GM21381 (cell line): ENCODE data around the gene YIPF5.
A peak's percentile ranks its signal among the peaks of the same experiment; 100 is the strongest.

Source experiments
- ATAC-seq: cut with Tn5 transposase; IDR thresholded peaks from one replicate; pipeline ENCODE4 v1.9.1; 2021; ENCODE audit warnings: mild to moderate bottlenecking, moderate library complexity; ENCODE audit not compliant: unreplicated experiment

The YIPF5 gene

GRCh38 chr5:144183254-144183889 lies 12.9 kb upstream of the YIPF5 start:
- no peak for ATAC-seq

- ATAC-seq, result no peak
Observed at GRCh38 chr5:144179226-144179625, 8.8 kb upstream of the YIPF5 start.

DNA sequence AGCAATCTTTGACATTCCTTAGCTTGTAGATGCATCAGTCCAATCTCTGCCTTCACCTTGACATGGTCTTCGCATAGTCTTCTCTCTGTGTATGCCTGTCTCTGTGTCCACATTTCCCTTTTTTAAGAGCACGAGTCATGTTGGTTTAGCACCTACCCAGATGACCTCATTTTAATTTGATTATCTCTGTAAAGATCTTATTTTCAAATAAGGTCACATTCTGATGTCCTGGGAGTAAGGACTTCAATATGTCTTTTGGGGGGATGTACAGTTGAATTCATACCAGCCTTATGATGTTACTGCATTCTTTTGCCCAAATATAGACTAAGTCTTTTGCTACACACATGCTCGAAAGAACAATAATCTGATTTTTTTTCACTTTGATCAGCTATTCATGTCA lies 7.1 kb upstream of the YIPF5 start:
- no peak for ATAC-seq

DNA sequence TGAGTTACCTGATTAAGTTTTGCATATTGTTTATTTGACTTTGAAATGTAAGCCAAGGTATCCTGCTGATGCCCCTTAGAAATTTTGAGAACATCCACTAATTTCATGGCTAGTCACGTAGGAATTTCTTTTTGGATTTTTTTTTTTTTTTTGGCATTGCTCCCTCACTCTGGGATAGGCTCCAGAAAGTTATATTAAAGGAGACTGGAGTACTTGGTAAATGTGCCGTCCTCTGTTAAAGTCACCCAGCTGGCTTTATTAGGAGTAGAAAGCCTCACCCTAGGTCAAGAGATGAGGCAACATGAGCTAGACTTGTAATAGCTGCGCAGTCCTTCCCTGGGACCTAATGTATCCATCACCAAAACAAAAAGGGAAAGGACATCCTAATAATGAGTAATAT lies 3.3 kb upstream of the YIPF5 start:
- ATAC-seq, result no peak

- ATAC-seq, result no peak
Observed at GRCh38 chr5:144169904-144170275, 569 bp downstream of the YIPF5 start.

DNA sequence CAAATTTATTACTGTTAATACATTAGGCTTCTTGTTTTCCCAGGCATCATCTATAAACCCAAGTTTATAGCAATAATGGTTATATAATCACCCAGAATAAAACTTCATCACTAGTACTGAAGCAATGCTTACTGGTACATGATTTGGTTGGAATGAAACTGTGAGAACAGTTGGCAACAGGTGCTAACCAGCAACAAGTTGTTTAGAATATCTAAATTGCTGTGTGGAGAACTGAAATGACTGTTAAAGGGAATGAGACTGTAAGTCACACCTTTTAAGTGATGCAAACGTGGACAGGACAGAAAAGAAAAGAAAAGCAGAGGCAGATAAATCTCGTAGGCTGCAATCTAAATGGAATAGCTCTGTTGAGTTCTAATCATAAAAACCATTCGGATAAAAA lies 2.5 kb downstream of the YIPF5 start:
- ATAC-seq, result no peak

DNA sequence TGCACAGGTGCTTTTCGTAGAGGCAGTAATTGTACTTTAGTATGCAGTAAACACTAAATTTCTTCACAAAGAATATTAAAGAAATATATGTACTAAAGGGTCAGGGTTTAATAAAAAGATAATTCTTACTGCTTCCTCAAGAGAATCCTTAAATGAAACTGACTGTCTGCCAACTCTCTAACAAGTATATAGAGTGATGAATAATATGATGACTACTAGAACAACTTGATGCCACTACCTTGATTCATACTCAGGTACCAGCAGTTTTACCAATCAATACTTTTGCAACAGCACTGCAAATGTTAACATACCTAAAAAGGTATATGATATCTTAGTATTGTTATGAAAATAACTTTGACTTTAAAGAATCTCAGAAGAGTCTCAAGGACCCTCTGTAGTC lies 3.8 kb downstream of the YIPF5 start:
- no peak for ATAC-seq

DNA sequence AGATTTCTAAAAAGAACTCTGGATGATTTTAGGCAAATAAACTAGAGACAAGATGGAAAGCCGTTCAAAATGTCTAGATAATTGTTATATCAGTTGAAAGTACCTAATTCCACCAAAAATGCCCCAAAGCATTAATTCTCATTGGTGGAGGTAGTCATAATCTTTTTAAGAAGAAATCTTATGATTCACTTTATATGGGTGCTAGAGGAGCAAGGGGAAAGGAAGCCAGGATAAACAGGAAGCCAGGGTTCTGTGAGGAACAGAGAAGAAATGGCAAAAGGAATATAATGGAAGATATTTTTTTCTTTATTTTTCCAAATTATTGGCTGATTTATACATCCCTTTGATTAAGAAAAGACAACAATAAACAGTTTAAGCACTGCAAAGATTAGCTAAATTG lies 7.8 kb downstream of the YIPF5 start:
- no peak for ATAC-seq

- ATAC-seq, result no peak
Observed at GRCh38 chr5:144156767-144157171, 13.7 kb downstream of the YIPF5 start.

DNA sequence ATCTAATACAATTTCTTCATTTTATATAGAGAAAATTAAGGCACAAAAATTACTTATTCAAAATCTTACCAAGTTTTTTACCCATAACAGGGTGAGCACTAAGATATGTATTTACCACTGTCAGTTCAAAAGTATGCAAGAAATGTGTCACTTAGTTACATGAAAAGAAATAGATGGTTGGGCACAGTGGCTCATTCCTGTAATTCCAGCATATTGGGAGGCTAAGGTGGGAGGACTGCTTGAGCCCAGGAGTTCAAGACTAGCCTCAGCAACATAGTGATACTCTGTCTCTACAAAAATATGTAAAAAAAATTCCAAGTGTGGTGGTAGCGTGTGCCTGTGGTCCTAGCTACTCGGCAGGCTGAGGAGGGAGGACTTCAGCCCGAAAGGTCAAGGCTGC lies 19.4 kb downstream of the YIPF5 start:
- no peak for ATAC-seq

DNA sequence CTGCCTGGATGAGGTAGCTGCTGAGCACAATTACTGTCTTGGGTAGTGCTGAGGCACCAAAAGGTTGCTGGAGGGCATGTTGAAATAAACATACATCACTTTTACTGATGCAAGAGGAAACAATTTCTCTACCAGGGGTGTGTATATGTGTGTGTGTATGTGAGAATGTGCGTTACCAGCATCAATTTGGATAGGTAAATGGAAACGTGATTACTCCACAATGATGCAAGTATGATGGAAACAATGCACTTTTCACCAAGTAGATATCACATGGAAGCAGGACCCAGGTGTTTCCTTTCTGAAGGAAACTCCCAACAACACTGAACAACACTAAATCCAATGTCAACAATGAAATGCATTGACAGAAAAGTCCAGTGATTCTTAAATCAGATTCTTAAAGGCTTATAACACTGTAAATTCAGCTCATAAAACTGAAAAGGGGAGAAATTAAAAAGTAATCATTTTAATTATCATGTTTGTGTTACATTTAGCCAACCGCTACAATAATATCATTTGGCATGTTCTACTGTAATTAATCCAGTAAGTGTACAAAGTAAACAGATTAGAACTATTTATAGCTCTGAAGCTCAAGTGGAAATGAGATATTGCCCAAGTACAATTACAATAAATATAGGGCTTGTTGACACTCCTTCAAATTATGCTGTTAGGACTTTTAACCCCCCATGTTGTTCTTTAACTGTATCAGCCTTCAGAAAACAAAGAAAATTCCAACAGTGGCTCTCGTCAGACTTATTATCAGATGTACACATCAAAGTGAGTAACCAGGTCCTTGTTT lies 25.3 kb downstream of the YIPF5 start:
- ATAC-seq, result no peak

DNA sequence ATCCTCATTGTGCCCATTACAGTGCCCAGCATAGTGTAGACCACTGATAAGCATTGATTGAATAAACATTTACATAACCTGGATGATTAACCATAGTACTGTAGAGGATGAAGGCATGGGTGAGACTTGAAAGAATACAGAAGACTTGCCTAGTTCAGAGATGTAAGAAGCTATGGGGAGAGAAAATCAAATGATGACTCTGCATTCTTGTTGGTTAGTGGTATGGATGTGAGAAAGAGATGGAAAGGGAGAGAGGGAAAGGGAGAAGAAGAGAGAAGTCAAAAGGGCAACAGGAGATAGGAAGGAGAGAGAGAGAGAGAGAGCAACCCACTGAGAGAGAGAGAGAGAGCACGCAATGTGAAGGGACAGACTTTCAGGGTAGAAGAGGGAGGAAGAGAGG lies 26.8 kb downstream of the YIPF5 start:
- ATAC-seq, result no peak

- no peak for ATAC-seq
Observed at GRCh38 chr5:144142824-144143162, 27.7 kb downstream of the YIPF5 start.

GRCh38 chr5:144142139-144142823 lies 28.2 kb downstream of the YIPF5 start:
- peak; percentile 97 for ATAC-seq

DNA sequence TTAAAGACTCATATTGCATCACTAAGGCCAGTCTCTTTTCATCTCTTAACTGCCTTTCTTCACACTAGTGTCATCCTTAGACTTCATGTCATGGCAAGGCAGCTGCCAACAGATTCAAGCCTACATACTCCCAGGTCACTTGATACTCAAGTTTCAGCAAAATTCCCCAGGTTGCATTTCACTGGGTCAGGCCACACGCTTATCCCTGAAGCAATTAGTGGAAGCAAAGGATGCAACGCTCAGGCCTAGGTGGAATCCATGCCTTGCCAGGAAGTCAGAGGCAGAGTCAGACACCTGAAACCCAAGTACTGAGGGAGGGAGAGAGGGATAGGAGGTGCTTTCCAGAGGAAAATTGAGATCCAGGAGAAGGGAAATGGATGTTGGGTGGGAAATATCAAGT lies 28.9 kb downstream of the YIPF5 start:
- ATAC-seq, result no peak

- ATAC-seq, result no peak
Observed at GRCh38 chr5:144139586-144139985, 30.9 kb downstream of the YIPF5 start.

DNA sequence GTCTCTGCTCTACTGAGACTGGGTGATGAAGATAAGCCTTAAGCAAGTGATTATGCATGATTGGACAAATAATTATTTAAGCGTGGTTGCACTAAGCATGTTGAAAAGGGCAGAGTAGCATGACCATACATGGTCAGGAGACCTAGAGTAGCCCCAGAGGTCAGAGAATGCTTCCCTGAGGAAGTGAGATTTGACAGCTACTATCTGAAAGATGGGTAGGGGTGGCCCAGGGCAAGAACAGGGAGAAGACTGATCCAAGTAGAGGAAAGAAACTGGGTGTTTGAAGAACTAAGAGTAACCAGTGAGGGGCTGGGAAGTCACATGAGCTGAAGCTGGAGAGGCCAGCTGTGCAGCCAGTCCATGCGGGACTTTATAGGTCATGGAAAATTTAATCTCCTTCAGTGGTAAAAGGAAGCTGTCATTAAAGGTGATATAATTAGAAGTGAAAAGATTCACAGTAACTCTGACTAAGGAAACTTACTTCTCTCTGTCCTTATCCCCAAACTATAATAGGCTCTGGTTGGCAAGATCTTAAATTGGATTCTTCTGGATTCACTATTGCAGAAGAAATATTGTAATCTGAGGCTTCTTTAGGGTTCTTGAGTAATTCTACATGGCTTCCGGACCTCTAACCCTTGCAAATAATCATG lies 35.2 kb downstream of the YIPF5 start:
- ATAC-seq, result no peak

- ATAC-seq, result no peak
Observed at GRCh38 chr5:144134194-144134826, 36.1 kb downstream of the YIPF5 start.

DNA sequence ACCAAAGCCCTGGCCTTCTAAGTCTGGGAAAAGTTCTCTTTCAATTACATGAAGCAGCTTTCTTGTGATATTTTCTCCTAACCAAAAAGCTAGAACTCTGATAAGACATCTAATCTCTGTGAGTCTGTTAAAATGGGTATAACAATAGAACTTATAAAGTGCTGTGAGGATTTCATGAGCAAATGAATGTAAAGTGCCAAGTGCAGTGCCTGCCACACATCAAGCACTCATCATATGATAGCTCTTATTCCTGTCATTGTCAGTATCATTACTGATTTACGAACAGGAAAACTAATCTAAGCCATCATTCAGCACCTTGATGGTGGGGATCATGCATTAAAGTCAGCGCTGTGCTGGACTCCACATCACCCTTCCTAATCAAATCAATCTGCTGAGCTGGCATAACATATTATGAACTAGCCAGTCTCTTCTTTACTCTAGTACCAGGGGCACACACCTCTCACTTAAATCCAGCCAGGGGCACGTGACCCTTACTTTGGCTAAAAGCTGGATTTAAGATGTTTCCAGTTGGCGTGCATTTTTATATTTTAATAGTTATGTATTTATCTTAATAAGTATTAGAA lies 37.3 kb downstream of the YIPF5 start:
- ATAC-seq, result no peak

- no peak for ATAC-seq
Observed at GRCh38 chr5:144131261-144131660, 39.2 kb downstream of the YIPF5 start.

- no peak for ATAC-seq
Observed at GRCh38 chr5:144130306-144130705, 40.2 kb downstream of the YIPF5 start.
